ENCODE results near the gene FOXP1. TPM values are rescaled to one million over a fixed set of nuclear protein-coding genes. Genes with fewer than 3 reads are reported as not detected.

Gene FOXP1
- total RNA-seq, 1 donor from 2014 or later = 113 TPM

- TF ChIP-seq, protein P1, sequence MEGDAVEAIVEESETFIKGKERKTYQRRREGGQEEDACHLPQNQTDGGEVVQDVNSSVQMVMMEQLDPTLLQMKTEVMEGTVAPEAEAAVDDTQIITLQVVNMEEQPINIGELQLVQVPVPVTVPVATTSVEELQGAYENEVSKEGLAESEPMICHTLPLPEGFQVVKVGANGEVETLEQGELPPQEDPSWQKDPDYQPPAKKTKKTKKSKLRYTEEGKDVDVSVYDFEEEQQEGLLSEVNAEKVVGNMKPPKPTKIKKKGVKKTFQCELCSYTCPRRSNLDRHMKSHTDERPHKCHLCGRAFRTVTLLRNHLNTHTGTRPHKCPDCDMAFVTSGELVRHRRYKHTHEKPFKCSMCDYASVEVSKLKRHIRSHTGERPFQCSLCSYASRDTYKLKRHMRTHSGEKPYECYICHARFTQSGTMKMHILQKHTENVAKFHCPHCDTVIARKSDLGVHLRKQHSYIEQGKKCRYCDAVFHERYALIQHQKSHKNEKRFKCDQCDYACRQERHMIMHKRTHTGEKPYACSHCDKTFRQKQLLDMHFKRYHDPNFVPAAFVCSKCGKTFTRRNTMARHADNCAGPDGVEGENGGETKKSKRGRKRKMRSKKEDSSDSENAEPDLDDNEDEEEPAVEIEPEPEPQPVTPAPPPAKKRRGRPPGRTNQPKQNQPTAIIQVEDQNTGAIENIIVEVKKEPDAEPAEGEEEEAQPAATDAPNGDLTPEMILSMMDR (conservative IDR thresholded peaks at IDR 0.05) = no peak
- DNase-seq (ENCODE audit: extremely low spot score, unreplicated experiment) = no peak
- no peaks in the 10 kb centered on the region for H3K27me3 Mint-ChIP-seq
- H3K4me3 Mint-ChIP-seq = no peak overlapping the region
- H3K36me3 Mint-ChIP-seq = peaks cover 34% of the 10 kb centered on the region
- no peak overlapping the region for H3K27ac Mint-ChIP-seq
- peaks cover 39% of the 10 kb centered on the region for H3K4me1 Mint-ChIP-seq (ENCODE audit: unreplicated experiment)
- peaks cover 3% of the 10 kb centered on the region for H3K9me3 Mint-ChIP-seq
Measured at GRCh38 chr3:71499227-71499876, 84.2 kb downstream of the FOXP1 start.

DNA sequence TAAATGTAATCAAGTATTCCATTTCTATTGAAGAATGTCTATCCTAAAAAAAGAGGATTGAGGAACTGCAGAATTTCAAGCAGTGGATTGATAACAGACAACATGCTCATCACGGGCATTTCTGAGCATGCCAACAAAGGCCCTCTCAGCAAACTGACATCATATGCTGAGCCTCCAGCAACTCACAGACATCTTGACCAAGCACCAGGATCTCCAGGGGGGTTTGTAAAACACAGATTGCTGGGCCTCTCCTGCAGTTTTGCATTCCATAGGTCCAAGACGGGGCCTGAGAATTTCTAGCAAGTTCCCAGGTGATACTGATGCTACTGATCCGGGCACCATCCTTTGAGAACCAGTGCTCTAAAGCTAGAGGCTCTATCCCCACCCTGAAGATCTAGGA lies 85.0 kb downstream of the FOXP1 start:
- H3K36me3 Mint-ChIP-seq = peaks cover 26% of the 10 kb centered on the region
- DNase-seq (ENCODE audit: extremely low spot score, unreplicated experiment) = no peak
- TF ChIP-seq, protein P1 (conservative IDR thresholded peaks at IDR 0.05) = no peak
- no peaks in the 10 kb centered on the region for H3K27me3 Mint-ChIP-seq
- H3K27ac Mint-ChIP-seq = no peak overlapping the region
- peaks cover 34% of the 10 kb centered on the region for H3K4me1 Mint-ChIP-seq (ENCODE audit: unreplicated experiment)
- H3K9me3 Mint-ChIP-seq = no peaks in the 10 kb centered on the region
- no peak overlapping the region for H3K4me3 Mint-ChIP-seq

DNA sequence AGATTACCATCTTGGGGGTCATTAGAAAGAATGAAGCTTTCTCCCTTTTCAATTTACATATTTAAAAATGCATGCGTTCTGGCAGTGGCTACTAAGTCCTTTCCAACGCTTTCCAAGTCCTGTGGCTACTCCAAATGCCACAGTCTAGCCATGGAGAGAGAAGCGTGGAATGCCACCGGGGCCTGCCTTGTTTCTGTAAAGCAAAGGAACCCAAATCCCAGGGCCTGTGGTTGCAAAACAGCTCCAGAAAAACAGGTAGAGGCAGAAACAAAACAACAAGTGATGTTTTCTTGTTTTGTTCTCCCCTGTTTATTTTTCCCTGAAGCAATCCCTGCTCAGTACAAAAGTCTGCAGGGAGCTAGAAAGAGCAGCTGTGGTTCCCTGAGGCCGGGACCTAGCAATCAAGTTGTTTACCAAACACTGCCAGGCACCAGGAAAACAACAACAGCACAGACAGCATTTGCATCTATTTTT lies 85.5 kb downstream of the FOXP1 start:
- TF ChIP-seq, protein P1 (conservative IDR thresholded peaks at IDR 0.05) = no peak
- Mint-ChIP-seq H3K27ac (no peak overlapping the region), H3K4me3 (no peak overlapping the region), H3K4me1 (ENCODE audit: unreplicated experiment) (peaks cover 33% of the 10 kb centered on the region), H3K36me3 (peaks cover 27% of the 10 kb centered on the region), H3K27me3 (no peaks in the 10 kb centered on the region), H3K9me3 (no peaks in the 10 kb centered on the region)
- DNase-seq (ENCODE audit: extremely low spot score, unreplicated experiment) = no peak

DNA sequence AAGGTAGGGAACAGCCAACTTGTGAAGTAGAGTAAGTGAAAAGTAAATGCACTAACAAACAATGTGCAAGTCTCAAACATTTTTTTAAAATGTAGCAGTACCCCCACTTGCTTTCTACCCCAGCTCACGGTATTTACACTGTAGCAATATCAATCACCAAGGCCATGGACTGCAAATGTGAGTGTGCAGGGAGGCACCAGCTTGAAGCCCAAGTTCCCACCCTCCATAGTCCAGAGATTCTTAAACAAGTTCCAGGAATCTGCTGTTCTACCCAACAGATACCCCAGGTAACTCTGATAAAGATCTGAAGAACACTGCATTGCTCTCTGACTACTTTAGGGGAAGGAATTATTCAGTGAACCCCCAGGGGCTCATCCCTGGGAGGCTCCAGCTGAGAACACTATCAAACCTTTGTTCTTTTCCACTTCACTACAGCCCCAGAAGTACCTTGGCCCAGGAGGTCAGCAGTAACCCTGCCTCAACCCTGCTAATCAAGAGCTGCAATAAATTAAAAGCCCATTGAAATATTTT lies 86.1 kb downstream of the FOXP1 start:
- Mint-ChIP-seq H3K9me3 (peaks cover 3% of the 10 kb centered on the region), H3K27ac (peak overlapping the region; percentile 41), H3K36me3 (peaks cover 33% of the 10 kb centered on the region), H3K4me3 (peak overlapping the region; percentile 22), H3K27me3 (no peaks in the 10 kb centered on the region), H3K4me1 (ENCODE audit: unreplicated experiment) (peaks cover 33% of the 10 kb centered on the region)
- TF ChIP-seq, protein P1 (conservative IDR thresholded peaks at IDR 0.05) = no peak
- DNase-seq (ENCODE audit: extremely low spot score, unreplicated experiment) = no peak

DNA sequence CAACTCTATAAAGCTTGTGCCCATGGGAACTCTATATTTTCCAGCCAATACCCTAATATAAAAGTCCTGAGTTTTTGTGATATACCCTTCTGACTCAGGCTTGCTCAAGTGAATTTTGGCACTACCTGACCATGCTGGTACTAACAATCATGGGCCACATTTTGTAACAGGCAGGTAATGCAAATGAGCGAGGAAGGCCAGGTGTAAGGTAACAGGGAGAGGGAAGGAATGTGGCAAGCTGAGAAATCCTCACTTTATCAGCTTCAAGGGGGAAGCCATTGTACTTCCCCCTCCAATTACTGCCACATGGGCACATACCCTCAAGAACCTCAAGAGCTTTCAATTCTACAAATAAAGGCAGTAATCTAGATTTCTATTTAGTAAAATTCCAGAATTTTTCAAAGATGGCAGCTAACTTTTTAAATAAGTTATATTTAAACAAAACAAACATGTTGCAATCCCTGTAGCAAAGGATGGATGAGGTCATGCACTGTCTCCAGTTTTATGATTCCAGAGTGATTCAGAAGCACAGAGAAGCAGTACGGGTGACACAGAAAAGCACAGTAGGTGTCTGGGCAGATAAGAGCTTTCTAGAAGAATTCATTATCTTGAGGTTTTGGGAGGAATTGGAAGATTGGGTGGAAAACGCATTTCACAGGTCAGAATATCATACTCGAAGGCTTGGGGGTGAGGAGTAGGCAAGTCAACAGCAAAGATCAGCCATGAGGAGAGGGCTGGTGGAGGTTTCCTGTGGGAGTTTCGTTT lies 87.6 kb downstream of the FOXP1 start:
- no peak for DNase-seq (ENCODE audit: extremely low spot score, unreplicated experiment)
- Mint-ChIP-seq H3K27ac (no peak overlapping the region), H3K9me3 (peaks cover 4% of the 10 kb centered on the region), H3K4me1 (ENCODE audit: unreplicated experiment) (peaks cover 33% of the 10 kb centered on the region), H3K4me3 (no peak overlapping the region), H3K27me3 (no peaks in the 10 kb centered on the region), H3K36me3 (peaks cover 39% of the 10 kb centered on the region)
- TF ChIP-seq, protein P1 (conservative IDR thresholded peaks at IDR 0.05) = no peak

Measured in type B pancreatic cell (in vitro differentiated cells).